H1 (cell line): Measurements from ENCODE around the gene PARP16. TPM values are rescaled to one million over a fixed set of nuclear protein-coding genes. Genes with fewer than 3 reads are reported as not detected.

Source experiments
- CTCF ChIA-PET: fragments of 300-600 bp; sonication (Branson Sonifier 250); formaldehyde crosslinking; loops from one replicate; lab custom pipeline; 2021; ENCODE audit not compliant: partially characterized antibody; lab: Charles Lee
- POLR2A ChIA-PET: fragments of 300-600 bp; sonication (Branson Sonifier 250); formaldehyde crosslinking; loops from one replicate; lab custom pipeline; 2021; ENCODE audit warnings: inconsistent platforms; ENCODE audit not compliant: partially characterized antibody; lab: Charles Lee
- DNase-seq, 2 experiments: peaks; one replicate each; pipeline versions ENCODE4 v3.0.0 to v3.0.0-alpha.2; 2010 to 2022; ENCODE audit warnings: low spot score in 2 of 2, low read depth in 1 of 2, mixed read lengths in 1 of 2
- FAIRE-seq: peaks from 2 replicates; lab custom pipeline; 2011; peaks lifted over from hg19 to GRCh38; lab: Jason Lieb, UNC
- H2AFZ ChIP-seq: 2 replicates; pipeline ENCODE4 v1.8.1; 2012; ENCODE audit warnings: low read length, inconsistent platforms
- H2AK5ac ChIP-seq: 2 replicates; pipeline ENCODE4 v1.6.1; 2013; ENCODE audit warnings: low read depth, low read length
- H2BK120ac ChIP-seq: replicated peaks from 2 replicates; pipeline ENCODE3; 2013; ENCODE audit warnings: low read depth, low read length, inconsistent platforms
- H2BK12ac ChIP-seq: 2 replicates; pipeline ENCODE4 v1.6.1; 2013; ENCODE audit warnings: low read depth, low read length
- H2BK15ac ChIP-seq: 2 replicates; pipeline ENCODE4 v1.6.1; 2013; ENCODE audit warnings: low read length
- H2BK20ac ChIP-seq: 2 replicates; pipeline ENCODE4 v1.6.1; 2013; ENCODE audit warnings: low read length
- H2BK5ac ChIP-seq: 2 replicates; pipeline ENCODE4 v1.6.1; 2013; ENCODE audit warnings: low read depth, low read length
- H3K14ac ChIP-seq: 2 replicates; pipeline ENCODE4 v1.6.1; 2013; ENCODE audit warnings: inconsistent platforms; ENCODE audit not compliant: insufficient read length
- H3K18ac ChIP-seq: 2 replicates; pipeline ENCODE4 v1.6.1; 2013; ENCODE audit warnings: low read length; ENCODE audit errors: extremely low read depth
- H3K23ac ChIP-seq: 2 replicates; pipeline ENCODE4 v1.6.1; 2013; ENCODE audit warnings: inconsistent platforms; ENCODE audit not compliant: insufficient read length
- H3K23me2 ChIP-seq: 2 replicates; pipeline ENCODE4 v1.6.1; 2013; ENCODE audit warnings: low read depth, low read length
- H3K27ac ChIP-seq: 2 replicates; pipeline ENCODE4 v1.6.1; 2011; ENCODE audit warnings: low read depth, low read length, inconsistent platforms
- H3K27me3 ChIP-seq, 4 experiments: replicated peaks in 1 of 4; 1 replicate in 1 of 4; 2 replicates in 3 of 4; pipeline versions ENCODE4 v1.6.1 to v1.8.1; 2011 to 2013; ENCODE audit warnings: low read length in 3 of 4, mild to moderate bottlenecking in 3 of 4, inconsistent platforms in 2 of 4, mixed read lengths in 2 of 4, moderate library complexity in 1 of 4; ENCODE audit not compliant: control insufficient read depth in 3 of 4, insufficient read depth in 3 of 4; ENCODE audit errors: extremely low read depth in 1 of 4
- H3K36me3 ChIP-seq, 4 experiments: 2 replicates each; pipeline versions ENCODE4 v1.6.1 to v1.8.1; 2011 to 2013; ENCODE audit warnings: mild to moderate bottlenecking in 4 of 4, low read length in 3 of 4, moderate library complexity in 2 of 4, control low read depth in 1 of 4, inconsistent platforms in 1 of 4; ENCODE audit not compliant: insufficient read depth in 4 of 4, control insufficient read depth in 2 of 4
- H3K4ac ChIP-seq: replicated peaks from 2 replicates; pipeline ENCODE3; 2013; ENCODE audit warnings: low read length, low read depth, mixed read lengths, inconsistent platforms; ENCODE audit not compliant: insufficient read length
- H3K4me1 ChIP-seq, 4 experiments: replicated peaks in 1 of 4; 1 replicate in 1 of 4; 2 replicates in 3 of 4; pipeline versions ENCODE4 v1.6.1 to v1.8.1; 2011 to 2013; ENCODE audit warnings: low read length in 3 of 4, inconsistent platforms in 2 of 4, mixed read lengths in 1 of 4; ENCODE audit not compliant: insufficient read depth in 4 of 4, control insufficient read depth in 3 of 4
- H3K4me2 ChIP-seq, 2 experiments: 2 replicates each; pipeline versions ENCODE4 v1.6.1 to v1.8.1; 2011 to 2013; ENCODE audit warnings: low read depth in 2 of 2, low read length in 2 of 2, control low read depth in 1 of 2, inconsistent platforms in 1 of 2, mild to moderate bottlenecking in 1 of 2; ENCODE audit not compliant: insufficient read depth in 1 of 2
- H3K4me3 ChIP-seq, 4 experiments: fragments of 200-600, 300-600 bp in 1 of 4; sonication (generic), shearing (Covaris generic), sonication (Bioruptor Twin) in 1 of 4; 2 replicates each; pipeline versions ENCODE4 v1.5.1 to v1.8.1; 2011 to 2016; ENCODE audit warnings: low read length in 4 of 4, low read depth in 3 of 4, control low read depth in 2 of 4, inconsistent platforms in 2 of 4, mild to moderate bottlenecking in 2 of 4, mixed read lengths in 1 of 4, moderate library complexity in 1 of 4; ENCODE audit not compliant: insufficient read depth in 2 of 4; ENCODE audit errors: extremely low read depth in 1 of 4
- H3K56ac ChIP-seq: replicated peaks from 2 replicates; pipeline ENCODE3; 2013; ENCODE audit warnings: low read depth, mild to moderate bottlenecking, mixed read lengths, low read length, inconsistent platforms; ENCODE audit not compliant: insufficient read length
- H3K79me1 ChIP-seq: 2 replicates; pipeline ENCODE4 v1.6.1; 2013; ENCODE audit warnings: low read depth, low read length, control low read depth
- H3K79me2 ChIP-seq, 2 experiments: 2 replicates each; pipeline versions ENCODE4 v1.6.1 to v1.8.1; 2012 to 2013; ENCODE audit warnings: low read length in 2 of 2, mild to moderate bottlenecking in 2 of 2, inconsistent platforms in 1 of 2; ENCODE audit not compliant: insufficient read depth in 2 of 2, control insufficient read depth in 1 of 2
- H3K9ac ChIP-seq, 4 experiments: replicated peaks in 1 of 4; 1 replicate in 1 of 4; 2 replicates in 3 of 4; pipeline versions ENCODE4 v1.6.1 to v1.8.1; 2011 to 2013; ENCODE audit warnings: low read depth in 3 of 4, low read length in 3 of 4, control low read depth in 2 of 4, mild to moderate bottlenecking in 2 of 4, moderate library complexity in 2 of 4, inconsistent platforms in 1 of 4; ENCODE audit errors: extremely low read depth in 1 of 4
- H3K9me3 ChIP-seq, 2 experiments: 2 replicates each; pipeline versions ENCODE4 v1.6.1 to v1.8.1; 2012 to 2013; ENCODE audit warnings: mild to moderate bottlenecking in 2 of 2, moderate library complexity in 2 of 2, control low read depth in 1 of 2, inconsistent platforms in 1 of 2, low read depth in 1 of 2, low read length in 1 of 2, mixed read lengths in 1 of 2; ENCODE audit not compliant: insufficient read depth in 2 of 2
- H4K20me1 ChIP-seq, 2 experiments: replicated peaks in 1 of 2; 2 replicates each; pipeline versions ENCODE3 to v1.8.1; 2011 to 2013; ENCODE audit warnings: inconsistent platforms in 2 of 2, low read length in 2 of 2, mild to moderate bottlenecking in 1 of 2; ENCODE audit not compliant: insufficient read depth in 2 of 2, control insufficient read depth in 1 of 2
- H4K5ac ChIP-seq: 2 replicates; pipeline ENCODE4 v1.6.1; 2013; ENCODE audit warnings: low read length, low read depth, mixed read lengths, inconsistent platforms; ENCODE audit not compliant: insufficient read length
- H4K8ac ChIP-seq: 2 replicates; pipeline ENCODE4 v1.8.0; 2013; ENCODE audit warnings: mild to moderate bottlenecking, moderate library complexity, low read length, inconsistent platforms; ENCODE audit not compliant: insufficient read depth; ENCODE audit errors: extremely low read depth
- H4K91ac ChIP-seq: replicated peaks from 2 replicates; pipeline ENCODE3; 2013; ENCODE audit warnings: low read length, mixed read lengths, inconsistent platforms; ENCODE audit not compliant: insufficient read length
- CREB1 ChIP-seq: IDR thresholded peaks from 2 replicates; pipeline ENCODE4 v1.6.1; 2012; ENCODE audit warnings: inconsistent platforms
- RBBP5 ChIP-seq: IDR thresholded peaks from 2 replicates; pipeline ENCODE4 v1.7.1; 2012; ENCODE audit warnings: low read depth, mild to moderate bottlenecking, inconsistent platforms, low read length, moderate library complexity, borderline replicate concordance
- SIN3A ChIP-seq, 2 experiments: IDR thresholded peaks in 1 of 2; conservative IDR thresholded peaks in 1 of 2; 2 replicates each; pipeline ENCODE4 v1.6.1; 2011 to 2012; ENCODE audit warnings: low read length in 2 of 2, improper control_type of control experiment in 1 of 2, low read depth in 1 of 2, mild to moderate bottlenecking in 1 of 2
- WGBS, 2 experiments: shearing (Covaris generic) in 1 of 2; methylation state at CpG; one replicate each; pipeline versions ENCODE4 v1.1.6 to v1.1.7; 2013 to 2015; ENCODE audit warnings: low lambda C conversion rate in 2 of 2, mixed read lengths in 2 of 2, inconsistent platforms in 1 of 2, low coverage in 1 of 2, missing lambda C conversion rate in 1 of 2; ENCODE audit not compliant: insufficient replicate concordance in 2 of 2, insufficient coverage in 1 of 2, insufficient read length in 1 of 2; ENCODE audit errors: extremely low coverage in 1 of 2, missing lambda C conversion rate in 1 of 2; 5-methylcytosine and 5-hydroxymethylcytosine counted together
- polyA plus RNA-seq, 7 experiments: library from polyadenylated mRNA; depleted of rRNA in 3 of 7; stranded (reverse) in 5 of 7; unstranded in 2 of 7; fragments of >200 nt in 5 of 7; fragments of 200-250 nt in 2 of 7; gene quantifications; 1 replicate in 5 of 7; 2 replicates in 1 of 7; 4 replicates in 1 of 7; pipeline versions ENCODE4 v1.2.1 to v1.2.3, GENCODE V29; 2011 to 2013; ENCODE audit warnings: missing spikeins in 2 of 7, mixed read lengths in 2 of 7
- total RNA-seq: library from RNA; stranded (reverse); fragmentation: NEBNext Ultra II Directional; extraction: Animal tissue kit (Norgen Biotek cat#: 25700); gene quantifications from 2 replicates; pipeline ENCODE4 v1.2.1, GENCODE V29; 2021

PARP16 gene
- total and polyA plus RNA-seq, 2 of the 8 experiments (the other 6 are each of a cell fraction or from before 2014, with no cell fraction given): 3.7 to 5.0 TPM

- TF ChIP-seq SIN3A (conservative IDR thresholded peaks at IDR 0.05 in 1 of 2, IDR thresholded peaks at IDR 0.05 in 1 of 2; ENCODE audit: low read depth in 1 of 2, low read length in 2 of 2) (0 out of 4 replicates have a peak, but pooled peaks of 1 of the 2 experiments have one; percentile 49), CREB1 (no peak), RBBP5 (no peak)
- Histone ChIP-seq H4K91ac (no peak overlapping the region), H4K8ac (no peak overlapping the region), H2AFZ (no peak overlapping the region), H3K4me3 (no peak overlapping the region), H2AK5ac (no peak overlapping the region), H3K9ac (no peak overlapping the region; a peak in 1 of 7 replicates), H3K4me1 (peaks cover 3 to 24% (median 19%) of the 10 kb centered on the region in 4 experiments), H2BK12ac (no peak overlapping the region), H3K4ac (no peak overlapping the region), H4K20me1 (peaks cover 4 to 5% of the 10 kb centered on the region in 2 experiments), H4K5ac (no peak overlapping the region), H3K79me2 (no peaks in the 10 kb centered on the region), H3K27ac (no peak overlapping the region), H3K56ac (no peak overlapping the region), H3K27me3 (no peaks in the 10 kb centered on the region), H2BK15ac (0 out of 2 replicates have a peak overlapping the region, but pooled peaks have one; percentile 16), H3K9me3 (no peaks in the 10 kb centered on the region), H2BK5ac (peak overlapping the region; percentile 49; the same call in 1 of the 2 replicates), H3K4me2 (no peak overlapping the region), H3K14ac (no peak overlapping the region), H3K79me1 (peaks cover 2% of the 10 kb centered on the region; the same call in 1 of the 2 replicates), H2BK120ac (no peak overlapping the region), H3K23ac (no peak overlapping the region), H3K36me3 (peaks cover 3 to 8% (median 6%) of the 10 kb centered on the region in 4 experiments; a peak in 5 of 8 replicates), H2BK20ac (no peak overlapping the region), H3K23me2 (no peaks in the 10 kb centered on the region), H3K18ac (no peak overlapping the region)
- no peak for DNase-seq
- POLR2A ChIA-PET: interaction anchor here (1.0 to 4.3 kb wide), 6 partner anchors 9 to 146 kb away, joined by 3 to 20 read pairs (median 3); partner anchors contain the start of genes CLPX and RNU5B-1
- WGBS, 2 experiments: 95% methylated on average over 22 of the region's 22 CpGs; no CpG with 5 or more reads in 1 of the 2 experiments
- FAIRE-seq: no peak
- CTCF ChIA-PET: interaction anchor here (0.6 to 4.8 kb wide), 9 partner anchors 8 to 119 kb away, joined by 3 to 42 read pairs (median 6); no protein-coding TSS in a partner anchor
These were observed 44.4 kb upstream of the PARP16 start for GRCh38 chr15:65330934-65331645.
